ENCODE results near the gene MSL2. TPM values are rescaled to one million over a fixed set of nuclear protein-coding genes. Genes with fewer than 3 reads are reported as not detected.
"Not testable (repeated sequence)": the region's sequence is repeated elsewhere in the genome, so short reads cannot be mapped to it uniquely, and the experiment has no call there.

Gene MSL2
- total RNA-seq, 1 experiment from 2014 or later = 35.6 TPM

DNA sequence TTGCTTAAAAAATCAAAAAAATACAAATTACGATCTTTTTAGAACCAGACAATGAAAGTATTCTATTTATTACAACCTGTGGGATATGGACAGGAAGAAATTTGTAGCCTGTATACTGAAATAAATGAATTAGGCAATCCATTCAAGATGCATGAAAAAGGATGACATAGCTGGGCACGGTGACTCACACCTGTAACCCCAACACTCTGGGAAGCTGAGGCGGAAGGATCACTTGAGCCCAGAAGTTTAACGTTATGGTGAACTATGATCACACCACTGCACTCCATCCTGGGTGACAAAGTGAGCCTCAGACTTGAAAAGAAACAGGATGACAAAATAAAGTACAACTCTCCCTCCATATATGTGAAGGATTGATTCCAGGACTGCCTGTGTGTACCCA, 74.1 kb downstream of the MSL2 start:
- ATAC-seq = no peak
- POLR2A ChIA-PET = interaction anchor here (0.6 kb wide), 1 partner anchor 269 kb away, joined by 10 read pairs; no protein-coding TSS in a partner anchor
- Histone ChIP-seq H3K4me3 (ENCODE audit: low read depth in 2 of 2, low read length in 2 of 2) (no peak overlapping the region), H3K4me1 (ENCODE audit: control insufficient read depth, insufficient read depth, low read length) (no peaks in the 10 kb centered on the region), H3K9me3 (ENCODE audit: control insufficient read depth, insufficient read depth, low read depth, low read length) (no peaks in the 10 kb centered on the region), H3K27ac (ENCODE audit: low read length) (no peak overlapping the region), H3K36me3 (ENCODE audit: control insufficient read depth, insufficient read depth, low read length) (no peaks in the 10 kb centered on the region), H3K27me3 (ENCODE audit: control insufficient read depth, insufficient read depth, low read length) (no peaks in the 10 kb centered on the region)
- intact Hi-C loops (cut with micrococcal nuclease; ENCODE audit: unreplicated experiment) (no loop called here), in situ Hi-C loops (cut with HindIII; ENCODE audit: low pct_unique_long_range_greater_than_20kb, low sequenced_read_pairs) (no loop called here)
- no TSS peak for BruUV-seq (replicated peaks)
- no peak for TF ChIP-seq SIN3A (IDR thresholded peaks at IDR 0.05; ENCODE audit: borderline replicate concordance, insufficient read depth, low read depth, low read length)
- TF ChIP-seq POLR2AphosphoS5 (IDR thresholded peaks at IDR 0.05; ENCODE audit: low read depth, low read length) = no peak
- no peak for TF ChIP-seq TCF7L2 (IDR thresholded peaks at IDR 0.05; ENCODE audit: low read depth, low read length)
- TF ChIP-seq, protein P1, sequence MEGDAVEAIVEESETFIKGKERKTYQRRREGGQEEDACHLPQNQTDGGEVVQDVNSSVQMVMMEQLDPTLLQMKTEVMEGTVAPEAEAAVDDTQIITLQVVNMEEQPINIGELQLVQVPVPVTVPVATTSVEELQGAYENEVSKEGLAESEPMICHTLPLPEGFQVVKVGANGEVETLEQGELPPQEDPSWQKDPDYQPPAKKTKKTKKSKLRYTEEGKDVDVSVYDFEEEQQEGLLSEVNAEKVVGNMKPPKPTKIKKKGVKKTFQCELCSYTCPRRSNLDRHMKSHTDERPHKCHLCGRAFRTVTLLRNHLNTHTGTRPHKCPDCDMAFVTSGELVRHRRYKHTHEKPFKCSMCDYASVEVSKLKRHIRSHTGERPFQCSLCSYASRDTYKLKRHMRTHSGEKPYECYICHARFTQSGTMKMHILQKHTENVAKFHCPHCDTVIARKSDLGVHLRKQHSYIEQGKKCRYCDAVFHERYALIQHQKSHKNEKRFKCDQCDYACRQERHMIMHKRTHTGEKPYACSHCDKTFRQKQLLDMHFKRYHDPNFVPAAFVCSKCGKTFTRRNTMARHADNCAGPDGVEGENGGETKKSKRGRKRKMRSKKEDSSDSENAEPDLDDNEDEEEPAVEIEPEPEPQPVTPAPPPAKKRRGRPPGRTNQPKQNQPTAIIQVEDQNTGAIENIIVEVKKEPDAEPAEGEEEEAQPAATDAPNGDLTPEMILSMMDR (IDR thresholded peaks at IDR 0.05) = no peak
- TF ChIP-seq, protein P2, sequence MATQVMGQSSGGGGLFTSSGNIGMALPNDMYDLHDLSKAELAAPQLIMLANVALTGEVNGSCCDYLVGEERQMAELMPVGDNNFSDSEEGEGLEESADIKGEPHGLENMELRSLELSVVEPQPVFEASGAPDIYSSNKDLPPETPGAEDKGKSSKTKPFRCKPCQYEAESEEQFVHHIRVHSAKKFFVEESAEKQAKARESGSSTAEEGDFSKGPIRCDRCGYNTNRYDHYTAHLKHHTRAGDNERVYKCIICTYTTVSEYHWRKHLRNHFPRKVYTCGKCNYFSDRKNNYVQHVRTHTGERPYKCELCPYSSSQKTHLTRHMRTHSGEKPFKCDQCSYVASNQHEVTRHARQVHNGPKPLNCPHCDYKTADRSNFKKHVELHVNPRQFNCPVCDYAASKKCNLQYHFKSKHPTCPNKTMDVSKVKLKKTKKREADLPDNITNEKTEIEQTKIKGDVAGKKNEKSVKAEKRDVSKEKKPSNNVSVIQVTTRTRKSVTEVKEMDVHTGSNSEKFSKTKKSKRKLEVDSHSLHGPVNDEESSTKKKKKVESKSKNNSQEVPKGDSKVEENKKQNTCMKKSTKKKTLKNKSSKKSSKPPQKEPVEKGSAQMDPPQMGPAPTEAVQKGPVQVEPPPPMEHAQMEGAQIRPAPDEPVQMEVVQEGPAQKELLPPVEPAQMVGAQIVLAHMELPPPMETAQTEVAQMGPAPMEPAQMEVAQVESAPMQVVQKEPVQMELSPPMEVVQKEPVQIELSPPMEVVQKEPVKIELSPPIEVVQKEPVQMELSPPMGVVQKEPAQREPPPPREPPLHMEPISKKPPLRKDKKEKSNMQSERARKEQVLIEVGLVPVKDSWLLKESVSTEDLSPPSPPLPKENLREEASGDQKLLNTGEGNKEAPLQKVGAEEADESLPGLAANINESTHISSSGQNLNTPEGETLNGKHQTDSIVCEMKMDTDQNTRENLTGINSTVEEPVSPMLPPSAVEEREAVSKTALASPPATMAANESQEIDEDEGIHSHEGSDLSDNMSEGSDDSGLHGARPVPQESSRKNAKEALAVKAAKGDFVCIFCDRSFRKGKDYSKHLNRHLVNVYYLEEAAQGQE (IDR thresholded peaks at IDR 0.05; ENCODE audit: insufficient read depth in 1 of 2, low read depth in 2 of 2, low read length in 1 of 2) = no peak
- CTCF ChIA-PET = interaction anchor here (0.7 kb wide), 1 partner anchor 165 kb away, joined by 4 read pairs; no protein-coding TSS in a partner anchor
- DNase-seq (ENCODE audit: low read depth, low spot score) = no peak

DNA sequence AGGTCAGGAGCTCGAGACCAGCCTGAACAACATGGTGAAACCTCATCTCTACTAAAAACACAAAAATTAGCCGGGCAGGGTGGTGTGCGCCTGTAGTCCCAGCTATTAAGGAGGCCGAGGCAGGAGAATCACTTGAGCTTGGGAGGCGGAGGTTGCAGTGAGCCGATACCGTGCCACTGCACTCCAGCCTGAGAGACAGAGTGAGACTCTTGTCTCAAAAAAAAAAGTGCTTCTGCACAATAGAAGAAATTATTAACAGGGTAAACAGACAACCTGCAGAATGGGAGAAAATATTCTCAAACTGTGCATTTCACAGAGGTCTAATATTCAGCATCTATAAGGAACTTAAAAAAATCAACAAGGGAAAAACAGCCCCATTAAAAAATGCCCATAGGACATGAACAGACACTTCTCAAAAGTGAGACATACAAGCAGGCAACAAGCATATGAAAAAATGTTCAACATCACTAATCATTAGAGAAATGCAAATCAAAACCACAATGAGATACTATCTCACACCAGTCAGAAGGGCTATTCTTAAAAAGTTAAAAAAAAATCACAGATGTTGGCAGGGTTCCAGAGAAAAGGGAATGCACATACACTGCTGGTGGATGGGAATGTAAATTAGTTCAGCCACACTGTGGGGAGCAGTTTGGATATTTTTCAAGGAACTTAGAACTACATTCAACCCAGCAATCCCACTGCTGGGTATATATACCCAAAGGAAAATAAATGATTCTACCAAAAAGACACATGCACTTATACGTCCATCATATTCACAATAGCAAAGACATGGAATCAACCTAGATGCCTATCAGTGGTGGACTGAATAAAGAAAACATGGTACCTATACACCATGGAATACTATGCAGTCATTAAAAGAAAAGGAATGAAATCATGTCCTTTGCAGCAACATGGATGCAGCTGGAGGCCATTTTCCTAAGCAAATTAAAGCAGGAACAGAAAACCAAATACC, 75.5 kb downstream of the MSL2 start:
- Histone ChIP-seq H3K4me1 (ENCODE audit: control insufficient read depth, insufficient read depth, low read length) (no peaks in the 10 kb centered on the region), H3K9me3 (ENCODE audit: control insufficient read depth, insufficient read depth, low read depth, low read length) (no peaks in the 10 kb centered on the region), H3K36me3 (ENCODE audit: control insufficient read depth, insufficient read depth, low read length) (no peaks in the 10 kb centered on the region), H3K27me3 (ENCODE audit: control insufficient read depth, insufficient read depth, low read length) (no peaks in the 10 kb centered on the region), H3K27ac (ENCODE audit: low read length) (no peak overlapping the region), H3K4me3 (ENCODE audit: low read depth in 2 of 2, low read length in 2 of 2) (no peak overlapping the region)
- intact Hi-C loops (cut with micrococcal nuclease; ENCODE audit: unreplicated experiment) = no loop called here
- no TSS peak for BruUV-seq (replicated peaks)
- ChIA-PET CTCF (no interaction called here), POLR2A (no interaction called here)
- ATAC-seq (no peak), DNase-seq (ENCODE audit: low read depth, low spot score) (no peak)
- TF ChIP-seq SIN3A (IDR thresholded peaks at IDR 0.05; ENCODE audit: borderline replicate concordance, insufficient read depth, low read depth, low read length) = no peak
- TF ChIP-seq, protein P2 (IDR thresholded peaks at IDR 0.05; ENCODE audit: insufficient read depth in 1 of 2, low read depth in 2 of 2, low read length in 1 of 2) = no peak
- TF ChIP-seq TCF7L2 (IDR thresholded peaks at IDR 0.05; ENCODE audit: low read depth, low read length) = no peak
- no peak for TF ChIP-seq POLR2AphosphoS5 (IDR thresholded peaks at IDR 0.05; ENCODE audit: low read depth, low read length)
- TF ChIP-seq, protein P1 (IDR thresholded peaks at IDR 0.05) = no peak
- in situ Hi-C loops (cut with HindIII; ENCODE audit: low pct_unique_long_range_greater_than_20kb, low sequenced_read_pairs) = no loop called here

DNA sequence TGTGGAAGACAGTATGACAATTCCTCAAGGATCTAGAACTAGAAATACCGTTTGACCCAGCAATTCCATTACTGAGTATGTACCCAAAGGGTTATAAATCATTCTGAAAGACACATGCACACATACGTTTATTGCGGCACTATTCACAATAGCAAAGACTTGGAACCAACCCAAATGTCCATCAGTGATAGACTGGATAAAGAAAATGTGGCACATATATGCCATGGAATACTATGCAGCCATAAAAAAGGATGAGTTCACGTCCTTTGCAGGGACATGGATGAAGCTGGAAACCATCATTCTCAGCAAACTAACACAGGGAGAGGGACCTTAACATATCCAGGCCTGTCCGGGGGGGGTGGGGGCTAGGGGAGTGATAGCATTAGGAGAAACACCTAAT, 76.4 kb downstream of the MSL2 start:
- DNase-seq (ENCODE audit: low read depth, low spot score); ATAC-seq; H3K27ac ChIP-seq (ENCODE audit: low read length); POLR2A ChIA-PET; CTCF ChIA-PET; intact Hi-C loops (cut with micrococcal nuclease; ENCODE audit: unreplicated experiment); H3K27me3 ChIP-seq (ENCODE audit: control insufficient read depth, insufficient read depth, low read length); in situ Hi-C loops (cut with HindIII; ENCODE audit: low pct_unique_long_range_greater_than_20kb, low sequenced_read_pairs); H3K4me1 ChIP-seq (ENCODE audit: control insufficient read depth, insufficient read depth, low read length); BruUV-seq (replicated peaks); H3K36me3 ChIP-seq (ENCODE audit: control insufficient read depth, insufficient read depth, low read length); H3K9me3 ChIP-seq (ENCODE audit: control insufficient read depth, insufficient read depth, low read depth, low read length); H3K4me3 ChIP-seq (ENCODE audit: low read depth in 2 of 2, low read length in 2 of 2): not testable (repeated sequence)
